Osteoblast (primary cell): ENCODE data around the gene OTOGL. TPM values are rescaled to one million over a fixed set of nuclear protein-coding genes. Genes with fewer than 3 reads are reported as not detected.
"Not testable (repeated sequence)": the region's sequence is repeated elsewhere in the genome, so short reads cannot be mapped to it uniquely, and the experiment has no call there.

Experiments used
- DNase-seq: peaks from one replicate; pipeline ENCODE4 v3.0.0; 2011; ENCODE audit warnings: low spot score, mixed read lengths; ENCODE audit not compliant: insufficient read length; ENCODE audit errors: missing footprints
- H2AFZ ChIP-seq: 2 replicates; pipeline ENCODE4 v1.6.0; 2011; ENCODE audit warnings: mild to moderate bottlenecking, low read length
- H3K27ac ChIP-seq: 2 replicates; pipeline ENCODE4 v1.5.1; 2011; ENCODE audit warnings: mild to moderate bottlenecking, low read depth, low read length, moderate library complexity
- H3K27me3 ChIP-seq: 2 replicates; pipeline ENCODE4 v1.6.0; 2012; ENCODE audit warnings: mild to moderate bottlenecking, control low read depth, inconsistent platforms, low read length, moderate library complexity; ENCODE audit not compliant: insufficient read depth
- H3K36me3 ChIP-seq: 2 replicates; pipeline ENCODE4 v1.5.1; 2011; ENCODE audit warnings: mild to moderate bottlenecking, low read length, control low read depth, moderate library complexity; ENCODE audit not compliant: insufficient read depth
- H3K4me1 ChIP-seq: 2 replicates; pipeline ENCODE4 v1.5.1; 2011; ENCODE audit warnings: mild to moderate bottlenecking, low read length, control low read depth, moderate library complexity; ENCODE audit not compliant: insufficient read depth
- H3K4me2 ChIP-seq: 2 replicates; pipeline ENCODE4 v1.6.0; 2011; ENCODE audit warnings: mild to moderate bottlenecking, low read length; ENCODE audit not compliant: insufficient read depth
- H3K4me3 ChIP-seq: fragments of 200-600 bp; sonication (generic); 3 replicates; pipeline ENCODE4 v1.5.1; 2012; ENCODE audit warnings: mild to moderate bottlenecking, low read length, inconsistent platforms; ENCODE audit not compliant: insufficient read depth
- H3K79me2 ChIP-seq: 2 replicates; pipeline ENCODE4 v1.6.0; 2012; ENCODE audit warnings: mild to moderate bottlenecking, low read length, control low read depth, inconsistent platforms; ENCODE audit not compliant: insufficient read depth
- H3K9me3 ChIP-seq: 2 replicates; pipeline ENCODE4 v1.5.1; 2011; ENCODE audit warnings: low read depth, low read length, control low read depth
- H4K20me1 ChIP-seq: 2 replicates; pipeline ENCODE4 v1.6.0; 2012; ENCODE audit warnings: mild to moderate bottlenecking, low read length, control low read depth; ENCODE audit not compliant: insufficient read depth
- total RNA-seq: library from RNA; depleted of rRNA; stranded (reverse); fragments of >200 nt; gene quantifications from 2 replicates; pipeline ENCODE4 v1.2.3, GENCODE V29; 2012
- TF ChIP-seq, protein P1 (sequence below): IDR thresholded peaks from 2 replicates; pipeline ENCODE4 v1.5.1; 2011; ENCODE audit warnings: mild to moderate bottlenecking, low read depth, low read length, moderate library complexity; ENCODE audit errors: extremely low read depth

OTOGL gene
- total RNA-seq, 1 donor = 0.36 TPM

DNA sequence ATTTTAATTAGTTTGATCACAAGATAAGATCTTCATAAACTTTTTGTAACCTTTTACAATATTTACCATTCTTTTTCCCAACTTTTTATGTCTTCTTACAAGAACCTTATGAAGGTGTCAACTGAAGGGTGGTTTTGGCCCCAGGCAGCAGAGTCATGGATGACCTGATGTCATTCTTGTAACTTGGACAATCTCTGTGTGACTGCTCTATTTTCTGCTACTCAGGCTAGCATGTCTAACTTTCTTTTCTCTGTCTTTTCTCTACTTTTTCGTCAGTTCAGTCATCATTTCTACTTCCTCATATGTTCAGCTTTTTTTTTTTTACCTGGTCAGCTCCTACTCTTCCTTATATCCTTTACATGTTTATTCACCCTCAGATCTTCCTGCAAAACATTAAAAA, 194.0 kb downstream of the OTOGL start:
- no peak for DNase-seq
- Histone ChIP-seq H3K4me2 (no peak overlapping the region), H3K36me3 (no peaks in the 10 kb centered on the region), H3K4me3 (no peak overlapping the region), H3K79me2 (no peaks in the 10 kb centered on the region), H3K9me3 (no peaks in the 10 kb centered on the region), H3K27ac (no peak overlapping the region), H4K20me1 (no peaks in the 10 kb centered on the region), H3K4me1 (no peaks in the 10 kb centered on the region), H3K27me3 (no peaks in the 10 kb centered on the region), H2AFZ (no peak overlapping the region)
- TF ChIP-seq, protein P1, sequence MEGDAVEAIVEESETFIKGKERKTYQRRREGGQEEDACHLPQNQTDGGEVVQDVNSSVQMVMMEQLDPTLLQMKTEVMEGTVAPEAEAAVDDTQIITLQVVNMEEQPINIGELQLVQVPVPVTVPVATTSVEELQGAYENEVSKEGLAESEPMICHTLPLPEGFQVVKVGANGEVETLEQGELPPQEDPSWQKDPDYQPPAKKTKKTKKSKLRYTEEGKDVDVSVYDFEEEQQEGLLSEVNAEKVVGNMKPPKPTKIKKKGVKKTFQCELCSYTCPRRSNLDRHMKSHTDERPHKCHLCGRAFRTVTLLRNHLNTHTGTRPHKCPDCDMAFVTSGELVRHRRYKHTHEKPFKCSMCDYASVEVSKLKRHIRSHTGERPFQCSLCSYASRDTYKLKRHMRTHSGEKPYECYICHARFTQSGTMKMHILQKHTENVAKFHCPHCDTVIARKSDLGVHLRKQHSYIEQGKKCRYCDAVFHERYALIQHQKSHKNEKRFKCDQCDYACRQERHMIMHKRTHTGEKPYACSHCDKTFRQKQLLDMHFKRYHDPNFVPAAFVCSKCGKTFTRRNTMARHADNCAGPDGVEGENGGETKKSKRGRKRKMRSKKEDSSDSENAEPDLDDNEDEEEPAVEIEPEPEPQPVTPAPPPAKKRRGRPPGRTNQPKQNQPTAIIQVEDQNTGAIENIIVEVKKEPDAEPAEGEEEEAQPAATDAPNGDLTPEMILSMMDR = no peak

GRCh38 chr12:80293759-80294158, 194.4 kb downstream of the OTOGL start:
- no peak for DNase-seq
- H3K36me3 ChIP-seq = no peaks in the 10 kb centered on the region
- H3K27me3 ChIP-seq = no peaks in the 10 kb centered on the region
- H3K9me3 ChIP-seq = no peaks in the 10 kb centered on the region
- TF ChIP-seq, protein P1 = no peak
- no peak overlapping the region for H3K4me3 ChIP-seq
- H3K4me2 ChIP-seq = no peak overlapping the region
- H3K27ac ChIP-seq = no peak overlapping the region
- no peaks in the 10 kb centered on the region for H4K20me1 ChIP-seq
- H3K79me2 ChIP-seq = no peaks in the 10 kb centered on the region
- no peak overlapping the region for H2AFZ ChIP-seq
- no peaks in the 10 kb centered on the region for H3K4me1 ChIP-seq

GRCh38 chr12:80299219-80299618, 199.9 kb downstream of the OTOGL start:
- Histone ChIP-seq H3K4me3 (no peak overlapping the region), H3K27me3 (no peaks in the 10 kb centered on the region), H3K27ac (no peak overlapping the region), H2AFZ (peak overlapping the region; percentile 12), H3K9me3 (no peaks in the 10 kb centered on the region), H3K4me1 (no peaks in the 10 kb centered on the region), H3K79me2 (no peaks in the 10 kb centered on the region), H4K20me1 (no peaks in the 10 kb centered on the region), H3K36me3 (no peaks in the 10 kb centered on the region), H3K4me2 (no peak overlapping the region)
- TF ChIP-seq, protein P1 = no peak
- no peak for DNase-seq

GRCh38 chr12:80299976-80300375, 200.6 kb downstream of the OTOGL start:
- Histone ChIP-seq H3K4me3 (peak overlapping the region; percentile 5), H3K27ac (no peak overlapping the region), H2AFZ (peak overlapping the region; percentile 6), H3K4me1 (no peaks in the 10 kb centered on the region), H4K20me1 (no peaks in the 10 kb centered on the region), H3K27me3 (no peaks in the 10 kb centered on the region), H3K9me3 (no peaks in the 10 kb centered on the region), H3K79me2 (no peaks in the 10 kb centered on the region), H3K4me2 (peak overlapping the region; percentile 2), H3K36me3 (no peaks in the 10 kb centered on the region)
- DNase-seq = no peak
- TF ChIP-seq, protein P1 = no peak

- H3K4me2 ChIP-seq, H3K79me2 ChIP-seq, H2AFZ ChIP-seq, H3K4me3 ChIP-seq, DNase-seq, H3K27ac ChIP-seq, H3K4me1 ChIP-seq, H3K27me3 ChIP-seq, H4K20me1 ChIP-seq, H3K9me3 ChIP-seq, H3K36me3 ChIP-seq: not testable (repeated sequence)
These were observed 208.1 kb downstream of the OTOGL start for GRCh38 chr12:80307436-80307835.
